H7 (cell line): ENCODE measurements around the gene TSPAN13. TPM values are rescaled to one million over a fixed set of nuclear protein-coding genes. Genes with fewer than 3 reads are reported as not detected.

Source experiments
- DNase-seq: peaks from one replicate; pipeline ENCODE4 v3.0.0; 2012
- H3K27me3 ChIP-seq: 2 replicates; pipeline ENCODE4 v1.6.0; 2011; ENCODE audit warnings: mild to moderate bottlenecking, low read length; ENCODE audit not compliant: control insufficient read depth, insufficient read depth
- H3K36me3 ChIP-seq: replicated peaks from 2 replicates; pipeline ENCODE4 v1.5.1; 2011; ENCODE audit warnings: low read length; ENCODE audit not compliant: control insufficient read depth, insufficient read depth
- H3K4me3 ChIP-seq: 2 replicates; pipeline ENCODE4 v1.5.1; 2011; ENCODE audit warnings: low read depth, mild to moderate bottlenecking, control low read depth, low read length, moderate library complexity; ENCODE audit not compliant: insufficient read depth
- total RNA-seq: library from RNA; depleted of rRNA; stranded (reverse); fragments of >200 nt; shearing (Covaris generic); gene quantifications from 2 replicates; pipeline ENCODE4 v1.2.3, GENCODE V29; 2014

The TSPAN13 gene
- total RNA-seq, 1 experiment from 2014 or later: 17.7 TPM

GRCh38 chr7:16774986-16775385 is 21.4 kb downstream of the TSPAN13 start:
- no peak for DNase-seq
- Histone ChIP-seq H3K27me3 (no peaks in the 10 kb centered on the region), H3K4me3 (no peak overlapping the region), H3K36me3 (no peaks in the 10 kb centered on the region)

DNA sequence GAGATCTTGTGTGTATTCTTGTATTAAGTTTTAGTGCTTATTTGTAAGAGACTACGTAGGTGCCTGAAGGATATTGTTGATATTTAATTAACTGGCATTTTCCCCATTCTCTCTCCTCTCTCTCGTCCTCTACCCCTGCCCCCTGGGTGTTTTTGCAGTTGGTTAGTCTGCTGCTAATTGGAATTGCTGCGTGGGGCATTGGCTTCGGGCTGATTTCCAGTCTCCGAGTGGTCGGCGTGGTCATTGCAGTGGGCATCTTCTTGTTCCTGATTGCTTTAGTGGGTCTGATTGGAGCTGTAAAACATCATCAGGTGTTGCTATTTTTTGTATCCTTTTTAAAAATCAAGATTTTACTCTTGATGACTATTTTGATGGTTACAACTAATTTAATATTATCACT is 22.5 kb downstream of the TSPAN13 start:
- no peaks in the 10 kb centered on the region for H3K36me3 ChIP-seq
- no peak overlapping the region for H3K4me3 ChIP-seq
- no peaks in the 10 kb centered on the region for H3K27me3 ChIP-seq
- DNase-seq: peak; percentile 21

- DNase-seq: no peak
- H3K4me3 ChIP-seq: no peak overlapping the region
These were observed 24.9 kb downstream of the TSPAN13 start for GRCh38 chr7:16778476-16778875.

DNA sequence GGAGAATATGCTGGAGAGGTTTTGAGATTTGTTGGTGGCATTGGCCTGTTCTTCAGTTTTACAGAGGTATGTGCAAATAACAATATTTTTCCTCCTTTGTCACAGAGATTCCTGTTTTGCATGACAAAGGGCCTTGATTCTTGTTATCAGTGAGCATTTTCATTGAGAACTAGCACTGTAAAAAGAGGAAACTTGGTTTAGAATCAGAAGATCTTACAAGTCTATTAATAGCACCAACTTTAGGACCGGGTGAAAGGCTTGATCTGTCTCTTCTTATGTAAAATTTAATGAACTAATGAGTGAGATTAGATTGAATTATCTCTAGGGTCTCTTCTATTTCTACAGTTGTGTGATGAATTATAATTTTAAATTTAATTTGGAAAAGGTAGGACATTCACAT is 25.5 kb downstream of the TSPAN13 start:
- Histone ChIP-seq H3K4me3 (no peak overlapping the region), H3K36me3 (no peaks in the 10 kb centered on the region), H3K27me3 (no peaks in the 10 kb centered on the region)
- DNase-seq: no peak

More at GRCh38 chr7:16778476-16778875, 24.9 kb downstream of the TSPAN13 start:
- H3K36me3 ChIP-seq: no peaks in the 10 kb centered on the region
- no peaks in the 10 kb centered on the region for H3K27me3 ChIP-seq

DNA sequence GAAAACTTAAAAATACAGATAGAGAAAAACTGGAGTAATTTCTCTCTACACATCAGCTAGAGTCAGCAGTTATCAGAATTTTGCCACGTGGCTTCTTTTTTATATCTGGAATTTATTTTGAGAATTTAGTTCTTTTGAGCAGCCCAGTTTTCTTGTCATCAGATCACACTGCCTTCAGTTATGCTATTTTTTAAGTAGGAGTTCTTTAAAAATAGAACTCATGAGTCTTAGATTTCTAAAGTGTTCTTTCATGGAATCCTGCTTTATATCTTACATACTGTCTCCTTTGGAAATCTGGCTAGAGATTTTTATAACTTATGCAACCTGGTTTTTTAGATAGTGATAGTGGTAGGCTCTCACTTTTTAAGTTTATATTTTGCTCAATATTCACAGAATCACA is 27.0 kb downstream of the TSPAN13 start:
- no peak for DNase-seq
- no peak overlapping the region for H3K4me3 ChIP-seq
- no peaks in the 10 kb centered on the region for H3K27me3 ChIP-seq
- H3K36me3 ChIP-seq: no peaks in the 10 kb centered on the region

DNA sequence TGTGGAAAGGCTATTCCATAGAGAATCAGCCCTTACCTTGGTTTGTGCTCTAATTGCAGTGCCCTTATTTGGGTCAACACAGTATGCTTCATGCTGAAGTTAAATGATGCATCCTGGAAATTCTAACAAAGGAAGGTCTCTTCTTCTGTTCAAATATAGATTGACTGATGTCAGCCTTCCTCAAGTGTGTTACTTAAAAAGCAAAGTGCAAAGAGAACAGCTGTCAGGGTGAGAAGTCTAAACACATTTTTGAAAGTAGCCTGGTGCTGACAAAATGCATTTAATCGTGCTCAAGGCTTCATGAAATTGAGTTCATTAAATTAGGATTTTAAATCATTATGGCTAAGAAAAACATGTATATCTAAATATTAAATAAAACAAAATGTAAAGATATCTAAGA is 31.8 kb downstream of the TSPAN13 start:
- no peak for DNase-seq
- Histone ChIP-seq H3K4me3 (no peak overlapping the region), H3K36me3 (no peaks in the 10 kb centered on the region), H3K27me3 (no peaks in the 10 kb centered on the region)

GRCh38 chr7:16785846-16786245 is 32.3 kb downstream of the TSPAN13 start:
- Histone ChIP-seq H3K4me3 (no peak overlapping the region), H3K27me3 (no peaks in the 10 kb centered on the region), H3K36me3 (no peaks in the 10 kb centered on the region)
- no peak for DNase-seq

DNA sequence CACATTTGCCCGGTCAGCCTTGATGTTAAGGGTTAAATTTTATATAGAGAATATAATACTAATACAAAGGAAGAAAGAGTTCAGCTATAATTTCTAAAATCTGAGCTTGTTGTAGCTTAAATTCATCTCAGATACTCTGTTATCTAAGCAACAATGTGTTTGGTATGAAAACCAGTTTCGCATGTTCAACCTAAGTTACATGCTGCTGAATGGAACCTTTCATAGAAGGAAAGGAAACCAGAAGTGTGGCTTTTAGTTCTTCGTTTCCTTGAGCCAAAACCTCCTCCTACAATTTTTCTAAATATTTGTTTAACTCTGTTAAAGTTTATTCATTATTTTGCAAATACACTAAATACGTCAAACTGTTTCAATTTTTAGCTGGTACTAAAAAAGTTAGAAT is 32.7 kb downstream of the TSPAN13 start:
- DNase-seq: no peak
- no peaks in the 10 kb centered on the region for H3K36me3 ChIP-seq
- H3K27me3 ChIP-seq: no peaks in the 10 kb centered on the region
- H3K4me3 ChIP-seq: no peak overlapping the region

GRCh38 chr7:16787127-16787526 is 33.6 kb downstream of the TSPAN13 start:
- no peaks in the 10 kb centered on the region for H3K36me3 ChIP-seq
- H3K4me3 ChIP-seq: no peak overlapping the region
- DNase-seq: no peak
- H3K27me3 ChIP-seq: no peaks in the 10 kb centered on the region

GRCh38 chr7:16791071-16791470 is 37.5 kb downstream of the TSPAN13 start:
- Histone ChIP-seq H3K27me3 (no peaks in the 10 kb centered on the region), H3K4me3 (no peak overlapping the region), H3K36me3 (no peaks in the 10 kb centered on the region)
- DNase-seq: no peak

DNA sequence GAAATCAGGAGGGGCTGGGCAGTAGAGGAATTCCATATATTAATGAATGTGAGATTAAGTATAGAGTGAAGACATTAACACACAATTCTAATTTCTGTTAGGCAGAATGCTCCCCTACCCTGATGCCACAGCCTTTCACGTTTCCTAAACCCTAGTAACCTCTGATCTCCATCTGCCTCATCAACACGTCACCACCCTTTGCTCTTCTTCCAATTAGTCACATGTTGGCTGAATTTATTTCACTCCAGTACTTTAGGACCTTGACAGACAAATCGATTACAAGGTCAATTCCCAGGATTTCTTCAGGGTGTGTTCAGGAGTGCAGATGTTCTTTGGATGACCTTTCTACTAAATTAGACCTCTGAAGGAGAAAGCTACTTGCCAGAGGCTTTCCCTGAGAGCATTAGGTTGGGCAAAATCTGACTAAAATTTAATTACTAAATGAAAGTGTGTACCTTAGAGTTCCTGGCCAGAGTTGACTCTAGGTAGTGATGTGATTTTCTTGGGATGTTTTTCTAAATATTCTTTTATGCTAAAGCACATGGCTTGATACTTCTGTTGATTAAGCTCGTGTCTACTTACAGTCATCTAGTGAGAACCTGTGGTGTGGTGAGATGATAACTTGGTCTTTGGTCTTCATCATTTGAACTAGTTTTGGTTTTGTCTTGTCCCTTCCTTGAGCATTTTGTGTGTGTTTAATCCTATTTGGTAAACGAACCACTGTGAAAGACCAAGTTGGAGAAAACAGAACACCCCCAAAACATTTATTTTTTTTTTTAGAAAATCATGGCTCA is 38.5 kb downstream of the TSPAN13 start:
- no peaks in the 10 kb centered on the region for H3K27me3 ChIP-seq
- no peaks in the 10 kb centered on the region for H3K36me3 ChIP-seq
- no peak for DNase-seq
- H3K4me3 ChIP-seq: no peak overlapping the region

DNA sequence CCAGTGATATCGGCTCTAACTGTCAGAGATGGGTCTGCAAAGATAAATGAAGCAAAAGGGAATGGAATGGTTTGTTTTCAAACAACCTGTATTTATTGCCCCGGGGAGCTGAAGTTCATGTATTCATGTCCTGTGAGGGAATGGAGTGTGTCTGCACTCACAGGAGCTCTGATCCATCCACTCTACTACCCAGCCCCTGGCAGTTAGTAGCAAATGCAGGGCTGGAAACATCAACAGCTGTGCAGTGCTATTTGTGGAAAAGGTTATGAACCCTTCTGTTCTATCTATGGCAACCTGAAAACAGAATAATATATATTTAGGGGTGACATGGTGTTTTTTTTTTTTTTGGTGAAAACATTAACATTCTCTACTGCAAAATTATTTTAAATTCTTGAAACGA is 41.4 kb downstream of the TSPAN13 start:
- H3K27me3 ChIP-seq: no peaks in the 10 kb centered on the region
- no peak overlapping the region for H3K4me3 ChIP-seq

GRCh38 chr7:16795624-16796023 is 42.1 kb downstream of the TSPAN13 start:
- no peak for DNase-seq
- H3K36me3 ChIP-seq: no peaks in the 10 kb centered on the region
- H3K27me3 ChIP-seq: no peaks in the 10 kb centered on the region
- H3K4me3 ChIP-seq: no peak overlapping the region

More for the DNA sequence above, 41.4 kb downstream of the TSPAN13 start:
- no peaks in the 10 kb centered on the region for H3K36me3 ChIP-seq
- no peak for DNase-seq

DNA sequence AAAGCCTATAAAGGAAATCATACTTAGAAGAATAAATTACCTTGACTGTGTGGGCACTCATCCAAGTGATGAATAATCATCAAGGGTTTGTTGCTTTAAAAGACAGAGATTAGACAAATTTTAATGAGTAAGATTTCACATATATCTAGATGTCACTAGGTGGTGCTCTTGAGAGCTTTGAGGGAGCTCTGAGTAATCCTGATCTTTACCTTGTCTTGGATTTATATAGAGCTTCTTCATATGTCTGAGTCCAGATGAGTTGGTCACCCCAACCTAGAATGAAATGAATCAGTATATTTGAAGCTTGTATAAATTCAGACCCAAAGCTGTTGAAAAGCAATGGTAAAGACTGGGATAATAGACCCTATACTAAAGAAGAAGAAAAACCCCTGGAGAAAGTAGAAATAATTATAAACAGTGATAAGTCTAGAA is 47.6 kb downstream of the TSPAN13 start:
- DNase-seq: peak; percentile 24
- Histone ChIP-seq H3K4me3 (no peak overlapping the region), H3K27me3 (no peaks in the 10 kb centered on the region), H3K36me3 (no peaks in the 10 kb centered on the region)

- no peak for DNase-seq
- H3K4me3 ChIP-seq: no peak overlapping the region
- H3K36me3 ChIP-seq: no peaks in the 10 kb centered on the region
- H3K27me3 ChIP-seq: no peaks in the 10 kb centered on the region
These were observed 48.0 kb downstream of the TSPAN13 start for GRCh38 chr7:16801579-16801978.

- Histone ChIP-seq H3K36me3 (no peaks in the 10 kb centered on the region), H3K4me3 (no peak overlapping the region), H3K27me3 (no peaks in the 10 kb centered on the region)
- no peak for DNase-seq
These were observed 49.6 kb downstream of the TSPAN13 start for GRCh38 chr7:16803125-16803524.
